Measurements from ENCODE around the gene TGFBR3.

The TGFBR3 gene

DNA sequence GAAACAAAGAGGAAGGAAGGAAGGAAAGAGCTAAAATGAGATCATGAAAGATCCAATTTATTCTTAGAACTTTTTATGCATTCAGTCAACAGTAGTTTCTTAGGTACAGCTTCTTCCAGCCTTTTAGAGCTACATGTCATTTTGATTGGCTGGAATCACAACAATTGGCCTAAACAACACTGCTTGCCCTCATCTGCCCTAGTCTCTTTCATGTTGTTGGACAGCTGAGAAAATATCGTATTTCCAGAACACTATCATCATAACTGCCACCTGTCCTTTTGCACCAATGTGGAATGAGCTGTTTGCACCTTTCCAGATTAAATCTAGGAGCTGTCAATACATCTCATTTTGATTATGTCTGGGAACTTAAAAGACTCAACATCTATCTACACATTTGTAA is 161.7 kb downstream of the TGFBR3 start:
- TF ChIP-seq, protein P1, sequence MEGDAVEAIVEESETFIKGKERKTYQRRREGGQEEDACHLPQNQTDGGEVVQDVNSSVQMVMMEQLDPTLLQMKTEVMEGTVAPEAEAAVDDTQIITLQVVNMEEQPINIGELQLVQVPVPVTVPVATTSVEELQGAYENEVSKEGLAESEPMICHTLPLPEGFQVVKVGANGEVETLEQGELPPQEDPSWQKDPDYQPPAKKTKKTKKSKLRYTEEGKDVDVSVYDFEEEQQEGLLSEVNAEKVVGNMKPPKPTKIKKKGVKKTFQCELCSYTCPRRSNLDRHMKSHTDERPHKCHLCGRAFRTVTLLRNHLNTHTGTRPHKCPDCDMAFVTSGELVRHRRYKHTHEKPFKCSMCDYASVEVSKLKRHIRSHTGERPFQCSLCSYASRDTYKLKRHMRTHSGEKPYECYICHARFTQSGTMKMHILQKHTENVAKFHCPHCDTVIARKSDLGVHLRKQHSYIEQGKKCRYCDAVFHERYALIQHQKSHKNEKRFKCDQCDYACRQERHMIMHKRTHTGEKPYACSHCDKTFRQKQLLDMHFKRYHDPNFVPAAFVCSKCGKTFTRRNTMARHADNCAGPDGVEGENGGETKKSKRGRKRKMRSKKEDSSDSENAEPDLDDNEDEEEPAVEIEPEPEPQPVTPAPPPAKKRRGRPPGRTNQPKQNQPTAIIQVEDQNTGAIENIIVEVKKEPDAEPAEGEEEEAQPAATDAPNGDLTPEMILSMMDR (IDR thresholded peaks at IDR 0.05; ENCODE audit: control insufficient read depth, extremely low read depth, insufficient read depth): no peak
- DNase-seq (ENCODE audit: low read depth): no peak
- no peak overlapping the region for H3K4me3 ChIP-seq (ENCODE audit: low read depth, low read length)

DNA sequence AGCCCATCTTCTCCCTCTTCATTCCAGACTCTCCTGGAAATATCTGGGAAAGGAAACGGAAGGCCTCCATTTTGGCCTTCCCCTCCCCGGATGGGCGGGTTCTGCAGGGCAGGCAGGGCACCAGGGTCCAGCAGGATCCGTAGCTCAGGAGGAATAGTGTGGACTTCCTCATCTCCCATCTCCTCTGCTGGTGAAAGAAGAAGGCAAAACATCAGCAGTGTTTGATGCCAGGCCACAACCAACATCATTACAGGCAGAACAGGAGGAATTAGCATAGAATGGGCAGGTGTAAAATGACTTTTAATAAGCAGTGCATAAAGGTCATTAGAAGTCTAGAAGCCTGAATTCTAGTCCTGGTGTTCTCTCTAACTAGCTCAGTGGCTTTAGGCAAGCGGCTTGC is 165.9 kb downstream of the TGFBR3 start:
- DNase-seq (ENCODE audit: low read depth): no peak
- TF ChIP-seq, protein P1 (IDR thresholded peaks at IDR 0.05; ENCODE audit: control insufficient read depth, extremely low read depth, insufficient read depth): no peak
- no peak overlapping the region for H3K4me3 ChIP-seq (ENCODE audit: low read depth, low read length)

GRCh38 chr1:91718877-91719276 is 167.1 kb downstream of the TGFBR3 start:
- no peak for DNase-seq (ENCODE audit: low read depth)
- TF ChIP-seq, protein P1 (IDR thresholded peaks at IDR 0.05; ENCODE audit: control insufficient read depth, extremely low read depth, insufficient read depth): no peak
- H3K4me3 ChIP-seq (ENCODE audit: low read depth, low read length): no peak overlapping the region

DNA sequence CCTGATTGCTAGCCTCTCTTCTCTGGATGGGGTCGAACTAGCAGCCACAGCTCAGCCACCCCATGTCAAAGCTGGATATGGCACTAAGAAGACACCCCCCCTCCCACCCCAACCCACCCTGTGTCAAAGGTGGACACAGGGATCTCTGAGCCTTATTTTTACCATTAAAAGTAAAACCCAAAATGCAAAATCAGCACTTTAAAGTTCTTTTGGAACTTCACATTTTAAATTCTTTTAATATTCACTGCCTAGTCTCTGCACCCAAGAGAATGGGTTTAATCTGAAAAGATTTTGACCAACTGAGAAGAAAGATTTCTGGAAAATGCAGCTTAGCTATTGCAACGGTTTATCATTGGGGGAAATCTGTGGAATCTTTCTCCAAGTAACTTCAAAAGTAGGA is 167.6 kb downstream of the TGFBR3 start:
- DNase-seq (ENCODE audit: low read depth): no peak
- H3K4me3 ChIP-seq (ENCODE audit: low read depth, low read length): no peak overlapping the region
- TF ChIP-seq, protein P1 (IDR thresholded peaks at IDR 0.05; ENCODE audit: control insufficient read depth, extremely low read depth, insufficient read depth): no peak

GRCh38 chr1:91717839-91718238 is 168.1 kb downstream of the TGFBR3 start:
- TF ChIP-seq, protein P1 (IDR thresholded peaks at IDR 0.05; ENCODE audit: control insufficient read depth, extremely low read depth, insufficient read depth): no peak
- no peak overlapping the region for H3K4me3 ChIP-seq (ENCODE audit: low read depth, low read length)
- no peak for DNase-seq (ENCODE audit: low read depth)

GRCh38 chr1:91716339-91716738 is 169.6 kb downstream of the TGFBR3 start:
- no peak overlapping the region for H3K4me3 ChIP-seq (ENCODE audit: low read depth, low read length)

More at GRCh38 chr1:91716339-91716738, 169.6 kb downstream of the TGFBR3 start:
- no peak for DNase-seq (ENCODE audit: low read depth)
- TF ChIP-seq, protein P1 (IDR thresholded peaks at IDR 0.05; ENCODE audit: control insufficient read depth, extremely low read depth, insufficient read depth): no peak

Data from LNCaP clone FGC (cell line).